Measurements from ENCODE around the gene GABBR2.
"Not testable (repeated sequence)": the region's sequence is repeated elsewhere in the genome, so short reads cannot be mapped to it uniquely, and the experiment has no call there.

The GABBR2 gene

GRCh38 chr9:98517761-98518160, 191.0 kb downstream of the GABBR2 start:
- no peak overlapping the region for H3K4me3 ChIP-seq (ENCODE audit: low read depth, low read length)
- TF ChIP-seq CTCF (IDR thresholded peaks at IDR 0.05; ENCODE audit: low read depth, low read length) = no peak

- no peak for TF ChIP-seq CTCF (IDR thresholded peaks at IDR 0.05; ENCODE audit: low read depth, low read length)
- no peak overlapping the region for H3K4me3 ChIP-seq (ENCODE audit: low read depth, low read length)
Measured at GRCh38 chr9:98516897-98517503, 191.7 kb downstream of the GABBR2 start.

GRCh38 chr9:98516205-98516896, 192.4 kb downstream of the GABBR2 start:
- TF ChIP-seq CTCF (IDR thresholded peaks at IDR 0.05; ENCODE audit: low read depth, low read length) = no peak
- no peak overlapping the region for H3K4me3 ChIP-seq (ENCODE audit: low read depth, low read length)

- TF ChIP-seq CTCF (IDR thresholded peaks at IDR 0.05; ENCODE audit: low read depth, low read length) = no peak
- H3K4me3 ChIP-seq (ENCODE audit: low read depth, low read length) = no peak overlapping the region
Measured at GRCh38 chr9:98515506-98516204, 193.1 kb downstream of the GABBR2 start.

- no peak overlapping the region for H3K4me3 ChIP-seq (ENCODE audit: low read depth, low read length)
- TF ChIP-seq CTCF (IDR thresholded peaks at IDR 0.05; ENCODE audit: low read depth, low read length) = no peak
Measured at GRCh38 chr9:98514841-98515240, 193.9 kb downstream of the GABBR2 start.

- not testable (repeated sequence) for H3K4me3 ChIP-seq (ENCODE audit: low read depth, low read length)
Measured at GRCh38 chr9:98508217-98508919, 200.4 kb downstream of the GABBR2 start.

GRCh38 chr9:98506422-98507054, 202.2 kb downstream of the GABBR2 start:
- TF ChIP-seq CTCF (IDR thresholded peaks at IDR 0.05; ENCODE audit: low read depth, low read length) = no peak
- H3K4me3 ChIP-seq (ENCODE audit: low read depth, low read length) = no peak overlapping the region
